GM21447 (cell line): Measurements from ENCODE around the gene STARD7.
"Not testable (repeated sequence)": the region's sequence is repeated elsewhere in the genome, so short reads cannot be mapped to it uniquely, and the experiment has no call there.

Experiments
- ATAC-seq: cut with Tn5 transposase; IDR thresholded peaks from one replicate; pipeline ENCODE4 v1.9.1; 2021; ENCODE audit not compliant: unreplicated experiment

Gene STARD7

DNA sequence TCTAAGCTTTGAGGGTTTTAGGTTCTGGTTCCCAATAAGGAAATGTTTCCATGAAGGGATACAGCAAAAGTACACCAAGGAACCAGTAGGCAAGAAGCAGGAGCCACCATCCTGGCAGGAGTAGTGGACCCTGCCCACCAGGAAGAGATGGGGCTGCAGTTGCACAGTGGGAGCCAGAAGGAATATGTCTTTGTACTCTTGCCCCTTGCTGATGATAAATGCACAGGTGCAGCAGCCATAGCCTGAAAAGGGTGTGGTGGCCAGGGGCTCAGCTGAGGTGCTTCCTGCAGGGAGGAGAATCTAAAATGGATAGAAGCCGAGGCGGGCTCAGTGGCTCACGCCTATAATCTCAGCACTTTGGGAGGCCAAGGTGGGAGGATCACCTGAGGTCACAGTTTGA is 29.6 kb upstream of the STARD7 start:
- ATAC-seq = no peak

DNA sequence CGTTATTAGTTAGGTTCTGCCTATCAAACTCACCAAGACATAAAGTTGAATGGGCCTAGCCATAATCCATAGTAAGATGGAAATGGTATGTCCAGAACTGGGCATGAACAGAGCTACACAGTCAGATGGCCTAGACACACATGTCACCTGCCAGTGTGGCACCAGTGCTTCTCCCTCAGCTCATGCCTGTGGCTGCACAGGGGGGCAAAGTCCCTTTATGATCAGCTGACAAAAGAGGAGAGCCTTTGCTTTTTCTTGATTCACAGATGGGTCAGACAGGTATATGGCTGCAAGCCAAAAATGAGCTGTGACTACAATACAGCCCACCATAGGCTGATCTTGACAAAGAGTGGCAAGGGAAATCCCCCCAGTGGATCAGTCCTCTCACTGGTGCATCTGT is 28.3 kb upstream of the STARD7 start:
- no peak for ATAC-seq

DNA sequence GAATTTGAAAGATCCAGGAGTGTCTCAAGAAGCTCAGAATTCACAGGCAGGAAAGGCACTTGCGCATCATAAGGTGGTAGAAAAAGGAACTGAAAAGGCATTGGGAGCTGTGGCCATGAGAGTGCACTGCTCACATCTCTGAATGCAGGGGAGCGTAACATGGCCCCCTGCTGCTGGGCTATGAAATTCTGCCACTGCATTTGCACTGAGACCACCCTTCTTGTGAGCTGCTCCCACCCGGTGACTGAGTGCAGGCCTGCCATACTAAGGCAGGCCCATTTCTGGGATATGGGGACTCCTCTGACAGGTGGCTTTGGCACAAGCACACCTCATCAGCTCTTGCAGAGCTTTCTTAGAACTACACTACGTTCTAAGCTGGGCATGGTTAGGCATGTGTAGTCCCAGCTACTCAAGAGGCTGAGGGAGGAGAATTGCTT is 25.3 kb upstream of the STARD7 start:
- peak; percentile 93 for ATAC-seq

DNA sequence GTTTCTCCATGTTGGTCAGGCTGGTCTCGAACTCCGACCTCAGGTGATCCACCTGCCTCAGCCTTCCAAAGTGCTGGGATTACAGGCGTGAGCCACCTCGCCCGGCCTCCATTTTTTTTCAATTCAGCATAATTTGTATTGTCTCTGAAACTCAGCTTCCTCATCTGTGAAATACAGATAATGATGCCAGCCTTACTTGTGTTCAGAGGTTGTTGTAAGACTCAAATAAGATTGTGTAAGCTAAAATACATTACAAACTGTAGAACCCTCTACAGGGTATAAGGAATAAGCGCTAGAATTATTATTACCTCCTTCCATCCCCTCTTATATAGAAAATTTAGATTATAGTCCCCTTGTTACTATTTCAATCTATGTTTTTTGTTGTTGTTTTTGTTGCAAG is 24.8 kb upstream of the STARD7 start:
- ATAC-seq = no peak

DNA sequence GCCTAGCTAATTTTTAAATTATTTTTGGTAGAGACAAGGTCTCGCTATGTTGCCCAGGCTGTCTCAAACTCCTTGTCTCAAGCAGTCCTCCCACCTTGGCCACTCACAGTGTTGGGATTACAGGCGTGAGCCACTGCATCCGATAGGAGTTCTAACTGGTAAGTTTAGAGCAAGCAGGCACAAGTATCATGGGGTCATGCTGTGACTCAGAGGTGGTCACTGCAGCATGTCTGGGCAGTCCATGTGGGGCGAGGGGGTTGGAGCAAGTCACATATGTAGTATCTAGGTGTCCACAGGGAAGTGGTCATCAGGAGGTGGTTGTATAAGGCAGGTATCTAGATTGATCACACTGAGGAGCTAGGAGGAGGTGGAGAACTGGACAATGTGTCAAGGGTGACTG is 22.7 kb upstream of the STARD7 start:
- no peak for ATAC-seq

DNA sequence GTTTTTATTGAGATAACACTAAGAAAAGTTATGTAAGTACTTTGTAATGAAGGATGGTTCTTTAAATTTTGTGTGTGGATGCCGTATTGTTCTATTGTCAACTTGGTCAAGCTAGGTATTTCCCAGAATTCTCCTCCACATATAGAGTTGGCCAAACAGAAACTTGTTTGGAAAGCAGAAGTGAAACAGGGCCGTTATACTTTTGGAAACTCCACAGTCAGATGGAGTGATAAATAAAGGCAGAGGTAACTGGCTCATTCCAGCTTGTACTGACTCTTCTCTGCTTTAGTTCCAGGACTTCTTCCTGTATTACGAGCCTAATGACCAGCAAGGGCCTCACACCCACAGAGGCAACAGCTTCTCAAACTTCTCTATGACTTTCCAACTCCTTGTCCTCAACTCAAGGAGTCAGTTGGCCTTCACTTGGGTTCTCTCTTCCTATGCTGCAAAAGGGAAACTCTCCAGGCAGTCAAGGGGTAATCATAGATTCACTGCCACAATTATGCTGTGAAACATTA is 16.4 kb upstream of the STARD7 start:
- ATAC-seq = peak; percentile 87

DNA sequence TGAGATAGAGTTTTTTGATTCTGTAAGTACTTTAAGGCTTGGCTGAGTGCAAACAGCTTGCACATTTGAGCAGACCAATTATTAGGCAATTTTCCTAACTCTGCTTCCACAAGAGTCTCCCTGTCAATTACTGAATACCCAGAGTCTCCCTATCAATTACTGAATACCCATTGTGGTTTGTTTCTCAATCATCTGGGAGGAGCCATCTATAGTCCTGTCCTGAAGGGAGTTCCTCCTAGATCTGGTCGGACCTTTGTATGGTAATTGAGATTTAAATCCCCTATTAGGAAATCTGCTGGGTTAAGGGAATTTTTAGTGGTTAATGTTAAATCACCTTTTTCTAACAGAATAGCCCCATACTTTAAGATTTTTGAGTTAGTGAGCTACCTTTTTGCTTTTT is 12.5 kb upstream of the STARD7 start:
- not testable (repeated sequence) for ATAC-seq

DNA sequence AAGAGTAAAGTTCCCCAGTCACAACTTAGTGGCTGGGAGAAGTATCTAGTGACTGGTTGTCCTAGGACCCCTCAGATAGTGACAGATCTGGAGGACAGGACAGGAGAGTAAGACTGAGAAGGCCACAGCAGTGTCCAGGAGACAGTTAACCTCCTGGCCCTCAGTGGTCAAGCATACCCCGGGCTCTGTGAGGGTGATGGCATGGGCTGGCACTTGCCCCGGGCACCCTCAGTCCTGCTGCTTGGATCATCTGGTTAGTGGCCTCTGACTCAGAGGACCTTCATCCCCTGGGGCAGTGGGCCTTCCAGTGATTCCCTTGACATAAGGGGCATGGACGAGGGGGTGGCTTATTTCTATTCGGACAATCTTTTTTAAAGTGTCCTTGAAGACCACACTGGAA is 11.3 kb upstream of the STARD7 start:
- ATAC-seq = not testable (repeated sequence)

DNA sequence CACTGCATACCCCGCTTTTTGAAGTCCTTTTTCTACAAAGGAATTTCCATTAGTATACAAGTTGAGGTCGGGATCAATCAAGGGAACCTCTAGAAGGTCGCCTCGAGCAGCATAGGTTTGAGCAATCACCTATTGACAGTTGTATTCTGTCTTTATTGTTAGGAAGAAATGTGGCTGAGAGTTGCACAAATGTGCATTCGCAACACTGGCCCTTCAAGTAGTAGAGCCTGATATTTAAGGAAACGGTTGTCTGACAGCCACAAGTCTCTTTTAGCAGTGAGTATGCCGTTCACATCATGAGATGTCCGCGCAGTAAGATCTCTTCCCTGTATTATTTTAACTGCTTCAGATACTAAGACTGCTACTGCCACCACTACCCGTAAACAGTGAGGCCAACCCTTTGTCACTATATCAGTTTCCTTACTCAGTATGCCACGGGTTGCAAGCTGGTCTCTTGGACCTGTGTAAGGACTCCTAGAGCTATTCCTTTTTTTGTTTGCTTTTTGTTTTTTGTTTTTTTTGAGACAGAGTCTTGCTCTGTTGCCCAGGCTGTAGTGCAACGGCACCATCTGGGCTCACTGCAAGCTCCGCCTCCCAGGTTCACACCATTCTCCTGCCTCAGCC is 10.0 kb upstream of the STARD7 start:
- ATAC-seq = no peak

DNA sequence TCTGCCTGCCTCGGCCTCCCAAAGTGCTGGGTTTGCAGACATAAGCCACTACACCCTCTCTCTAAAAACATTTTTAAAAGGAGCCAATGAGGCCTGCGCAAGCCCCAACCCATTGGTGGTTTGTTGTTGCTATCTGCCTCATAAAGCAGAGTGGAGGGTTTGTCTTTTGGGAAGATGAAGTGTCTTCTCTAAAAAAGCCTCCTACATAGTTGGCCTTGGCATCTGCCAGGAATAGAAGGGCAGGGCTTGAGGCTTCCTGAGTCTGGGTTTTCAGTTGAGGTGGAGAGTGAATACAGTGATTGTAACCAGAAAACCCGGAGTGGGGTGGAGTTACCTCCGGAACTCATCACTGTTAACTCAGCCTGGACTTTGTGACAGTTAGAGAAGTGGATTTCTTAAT is 5.9 kb upstream of the STARD7 start:
- ATAC-seq = no peak

DNA sequence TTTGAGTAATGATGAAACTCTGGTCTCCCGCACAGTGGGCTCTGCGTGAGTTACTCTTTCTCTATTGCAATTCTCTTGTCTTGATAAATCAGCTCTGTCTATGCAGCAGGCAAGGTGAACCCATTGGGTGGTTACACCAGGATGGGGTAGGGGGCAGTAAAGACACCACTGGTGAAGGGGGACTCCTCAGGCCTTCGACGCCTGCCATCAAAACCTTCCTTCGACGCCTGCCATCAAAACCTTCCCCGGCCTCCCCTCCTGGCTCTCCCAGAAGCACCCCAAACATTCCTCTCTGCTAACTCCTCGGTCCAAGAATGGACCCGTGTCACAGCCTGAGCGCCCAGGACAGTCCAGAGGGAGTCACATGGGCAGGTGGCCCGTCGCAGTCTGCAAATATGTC is 4.8 kb upstream of the STARD7 start:
- no peak for ATAC-seq

DNA sequence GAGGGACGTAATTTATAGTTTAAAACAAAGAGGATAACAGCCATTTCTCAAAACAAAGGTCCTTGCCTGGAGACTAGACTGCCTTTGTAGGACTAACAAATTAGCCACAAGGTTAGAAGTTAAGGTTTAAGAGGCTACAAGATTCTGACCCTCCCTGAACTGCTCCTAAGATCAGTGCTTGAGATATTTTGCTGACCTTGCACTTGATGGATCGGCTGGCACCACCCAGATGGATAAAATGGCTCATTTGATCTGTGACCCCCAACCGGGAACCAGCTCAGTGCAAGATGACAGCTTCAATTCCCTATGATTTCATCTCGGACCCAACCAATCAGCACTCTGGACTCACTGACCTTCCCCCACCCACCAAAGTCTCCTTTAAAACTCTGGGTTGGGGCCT is 3.7 kb upstream of the STARD7 start:
- ATAC-seq = no peak

DNA sequence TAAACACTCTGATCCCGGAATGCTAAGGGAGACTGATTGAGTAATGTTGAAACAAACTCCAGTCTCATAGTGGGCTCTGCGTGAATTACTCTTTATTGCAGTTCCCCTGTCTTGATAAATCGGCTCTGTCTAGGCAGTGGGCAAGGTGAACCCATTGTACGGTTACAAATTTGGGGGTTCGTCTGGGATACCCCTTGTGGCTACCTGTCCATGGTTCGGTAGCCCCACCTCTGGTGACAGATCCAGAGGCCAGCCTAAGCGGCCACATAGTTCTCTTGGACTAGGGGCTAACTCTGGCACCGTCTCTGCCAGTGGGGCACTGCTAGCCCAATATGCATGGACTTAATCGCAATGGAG is 1.1 kb upstream of the STARD7 start:
- no peak for ATAC-seq

DNA sequence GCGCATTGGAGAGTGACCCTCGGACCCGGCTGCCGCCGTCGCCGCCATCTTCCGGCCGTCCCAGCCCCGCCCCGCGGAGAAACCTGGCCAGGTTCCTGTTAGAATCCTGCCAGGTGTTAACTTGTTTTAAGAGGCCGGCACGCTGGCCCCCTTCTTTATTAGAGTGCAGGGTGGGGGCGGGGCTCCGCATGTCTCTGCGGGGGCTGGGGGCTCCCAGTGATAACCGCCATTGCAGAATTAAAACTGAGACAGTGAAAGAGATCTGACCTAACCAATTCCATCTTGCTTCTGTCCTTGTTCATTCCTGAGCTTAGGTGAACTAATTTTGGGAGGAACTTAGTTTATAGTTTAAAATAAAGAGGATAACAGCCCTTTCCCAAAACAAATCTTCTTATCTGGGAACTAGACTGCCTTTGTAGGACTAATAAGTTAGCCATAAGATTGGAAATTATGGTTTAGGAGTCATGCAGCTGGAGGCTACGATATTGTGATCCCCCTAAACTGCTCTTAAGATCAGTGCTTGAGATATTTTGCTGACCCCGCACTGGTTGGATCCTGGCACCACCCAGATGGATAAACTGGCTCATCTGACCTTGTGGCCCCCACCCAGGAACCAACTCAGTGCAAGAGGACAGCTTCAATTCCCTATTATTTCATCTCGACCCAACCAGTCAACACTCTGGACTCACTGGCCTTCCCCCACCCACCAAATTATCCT is 543 bp upstream of the STARD7 start:
- no peak for ATAC-seq

DNA sequence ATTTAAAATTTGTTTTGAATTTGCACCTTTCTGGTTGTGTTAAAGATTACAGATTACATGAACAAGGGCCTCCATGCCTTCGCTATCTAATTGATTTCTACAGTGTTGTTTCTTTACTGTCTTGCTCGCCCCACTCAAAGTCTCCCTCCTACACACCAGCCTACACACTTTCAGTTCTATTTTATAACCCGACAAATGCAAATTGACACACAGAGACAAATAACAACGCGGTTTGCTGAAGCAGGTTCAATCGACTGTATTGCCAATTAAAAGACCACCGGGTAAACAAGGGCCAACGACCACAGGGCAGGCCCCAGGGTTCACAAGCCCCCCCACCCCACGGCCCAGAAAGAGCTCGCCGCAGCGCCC is 869 bp downstream of the STARD7 start:
- no peak for ATAC-seq

DNA sequence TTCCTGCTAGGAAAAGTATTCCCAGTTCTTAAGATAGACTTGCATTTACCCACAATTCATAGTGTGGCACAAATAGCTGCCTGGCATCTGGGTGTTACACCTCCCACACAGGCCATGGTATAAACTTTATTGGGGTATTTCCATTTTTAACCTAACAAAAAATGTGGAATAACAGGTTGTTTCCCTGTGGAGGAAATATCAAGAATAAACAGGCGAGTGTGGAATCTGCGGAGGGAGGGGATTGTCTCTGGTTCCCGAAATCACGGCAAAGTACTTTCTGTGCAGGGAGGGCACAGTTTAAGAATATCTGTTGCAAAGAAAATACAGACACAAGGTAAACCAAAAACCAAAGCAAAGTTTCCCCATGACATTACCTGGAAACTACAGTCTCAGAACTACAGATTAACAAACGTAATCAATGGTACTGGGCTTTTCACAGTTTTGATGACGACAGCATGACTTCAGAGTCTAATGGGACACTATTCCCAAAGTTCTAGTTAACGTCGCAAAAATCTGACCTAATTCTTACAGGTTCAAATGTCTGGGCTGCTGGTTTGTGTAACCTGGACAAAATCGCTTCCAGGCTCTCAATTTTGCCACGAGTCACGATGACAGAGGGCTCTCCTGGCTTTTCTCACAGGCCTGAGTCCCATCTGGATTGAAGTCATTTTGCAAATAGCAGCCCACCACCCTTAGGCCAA is 1.4 kb downstream of the STARD7 start:
- ATAC-seq = no peak

DNA sequence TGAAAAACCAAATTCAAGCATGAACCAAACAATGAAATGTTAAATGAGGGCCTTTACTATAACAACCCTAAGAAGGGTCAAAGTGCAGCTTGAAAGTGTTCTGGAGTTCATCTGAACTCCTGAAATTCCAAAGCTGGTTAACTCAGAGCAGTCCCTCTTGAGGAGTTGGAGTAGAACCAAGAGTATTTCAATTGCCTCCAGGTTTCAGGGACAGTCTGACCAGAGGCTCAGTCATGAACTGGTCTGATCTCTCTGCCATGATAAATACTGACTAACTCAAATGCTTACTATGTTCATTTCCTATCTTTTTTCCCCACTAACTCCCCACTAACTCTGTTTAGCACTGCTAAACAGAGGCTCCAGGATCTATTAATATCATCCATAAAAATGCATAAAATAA is 2.7 kb downstream of the STARD7 start:
- ATAC-seq = no peak

DNA sequence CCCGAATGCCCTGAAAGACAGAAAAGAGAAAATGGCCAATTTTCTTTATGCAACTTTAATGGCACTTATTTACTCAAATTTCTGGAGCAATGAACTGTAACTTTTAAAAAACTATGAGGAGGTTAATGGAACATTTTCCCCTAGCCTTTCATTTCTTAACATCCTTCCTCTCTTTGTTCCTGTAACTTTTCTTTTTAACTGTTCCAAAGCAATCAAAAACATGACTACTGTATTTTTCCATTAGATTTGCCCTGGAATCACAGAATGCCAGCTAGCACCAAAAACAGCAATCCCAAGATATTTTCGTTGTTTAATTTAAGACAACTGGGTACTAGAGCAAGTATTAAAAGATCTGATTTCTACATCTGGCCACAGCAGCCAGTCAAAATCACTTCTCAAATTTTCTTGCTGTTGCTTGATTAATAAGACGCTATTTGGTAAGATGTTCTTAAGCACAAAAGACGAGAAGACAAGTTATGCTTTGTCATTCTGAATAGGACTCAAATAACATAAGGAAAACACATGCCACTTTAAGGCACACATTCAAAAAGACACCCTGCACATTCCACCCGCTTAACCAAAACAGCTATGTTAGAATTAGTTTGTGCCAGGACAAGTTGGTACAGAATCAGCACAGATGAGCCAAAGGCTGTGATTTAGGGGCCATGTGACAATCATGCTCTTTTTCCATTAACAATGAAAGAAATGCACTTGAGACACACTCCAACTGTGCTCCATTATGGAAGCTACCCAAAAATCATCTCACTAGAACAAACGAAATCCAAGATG is 3.6 kb downstream of the STARD7 start:
- ATAC-seq = no peak

DNA sequence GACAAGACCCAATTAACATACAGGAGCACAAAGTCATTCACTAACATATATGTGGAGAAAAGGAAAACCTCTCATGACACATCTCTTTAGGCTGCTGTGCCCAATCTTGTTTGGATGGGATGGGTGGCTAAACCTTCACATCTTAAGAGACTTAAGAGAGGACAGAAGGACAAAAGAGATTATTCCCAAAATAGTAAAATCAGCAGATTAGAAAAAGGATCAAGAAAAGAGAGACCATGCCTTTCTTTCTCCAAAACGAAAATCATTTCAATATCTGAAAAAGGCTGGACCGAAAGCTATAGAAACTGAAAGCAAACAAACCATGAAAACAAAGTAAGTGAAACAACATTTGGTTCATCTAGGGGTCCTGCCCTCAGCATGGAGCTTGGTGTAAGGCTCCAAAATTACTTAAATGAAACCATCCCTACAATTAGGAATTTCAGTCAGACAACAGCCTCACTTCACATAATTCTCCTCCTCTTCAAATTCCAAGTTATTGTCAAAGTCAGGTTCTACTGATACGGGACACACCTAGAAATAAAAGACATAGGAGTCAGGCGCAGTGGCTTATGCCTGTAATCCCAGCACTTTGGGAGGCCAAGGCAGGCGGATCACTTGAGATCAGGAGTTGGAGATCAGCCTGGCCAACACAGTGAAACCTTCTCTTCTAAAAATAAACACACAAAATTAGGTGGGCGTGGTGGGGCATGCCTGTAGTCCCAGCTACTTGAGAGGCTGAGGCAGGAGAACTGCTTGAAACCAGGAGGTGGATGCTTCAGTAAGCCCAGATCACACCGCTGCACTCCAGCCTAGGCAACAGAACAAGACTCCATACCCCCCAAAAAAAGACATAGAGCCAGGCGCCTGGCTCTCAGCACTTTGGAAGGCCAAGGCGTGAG is 5.2 kb downstream of the STARD7 start:
- ATAC-seq = no peak

DNA sequence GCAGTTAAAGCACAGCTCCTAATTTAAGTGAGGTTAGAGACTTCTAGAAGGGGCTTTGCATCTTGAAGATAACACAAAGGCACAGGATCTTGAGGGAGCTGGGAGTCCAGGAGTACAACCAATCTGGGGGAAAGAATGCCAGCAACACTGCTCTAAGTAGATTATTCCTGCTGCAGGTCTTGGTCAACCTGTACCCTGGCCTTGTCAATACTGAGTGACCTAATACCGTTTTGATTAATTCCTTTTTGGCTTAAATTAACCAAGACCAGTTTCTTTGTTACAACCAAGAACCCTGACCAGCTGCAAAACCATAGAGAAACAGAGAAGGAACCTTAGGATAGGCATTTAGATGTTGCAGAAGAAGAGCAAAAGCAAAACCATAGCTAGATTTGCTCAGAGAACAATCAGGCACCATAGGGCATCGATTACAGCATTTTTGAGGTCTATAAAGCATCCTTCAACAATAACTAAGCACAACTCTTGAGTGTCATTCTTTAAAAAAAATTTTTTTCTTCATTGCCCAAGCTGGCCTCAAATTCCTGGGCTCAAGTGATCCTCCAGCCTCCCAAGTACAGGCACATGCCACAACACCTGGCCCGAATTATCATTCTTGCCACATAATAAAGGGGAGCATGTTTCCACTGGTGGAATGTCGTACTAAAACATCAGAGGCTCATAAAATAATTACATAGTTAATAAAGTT is 6.3 kb downstream of the STARD7 start:
- ATAC-seq = no peak
